ENCODE data around the gene AADAT. TPM values are rescaled to one million over a fixed set of nuclear protein-coding genes. Genes with fewer than 3 reads are reported as not detected.

AADAT gene
- total and polyA plus RNA-seq, 4 donors, result 3.8 to 16.1 (median 12.4) TPM

GRCh38 chr4:170138580-170139194 lies 48.9 kb upstream of the AADAT start:
- TF ChIP-seq ZBTB33 (IDR thresholded peaks at IDR 0.05) (no peak), MAX (IDR thresholded peaks at IDR 0.05) (no peak), JUND (IDR thresholded peaks at IDR 0.05) (no peak), RAD21 (IDR thresholded peaks at IDR 0.05) (peak; percentile 82 to 91), FOXA1 (IDR thresholded peaks at IDR 0.05) (no peak), ATF3 (IDR thresholded peaks at IDR 0.05) (no peak), RXRA (IDR thresholded peaks at IDR 0.05) (no peak), CTCF (IDR thresholded peaks at IDR 0.05; ENCODE audit: low read depth, low read length, missing input control) (peak; percentile 71)
- 7% methylated on average over 15 of the region's 15 CpGs for WGBS
- H3K27ac ChIP-seq (ENCODE audit: low read depth in 1 of 2, low read length in 2 of 2), result no peak overlapping the region

GRCh38 chr4:170137927-170138326 lies 48.2 kb upstream of the AADAT start:
- Histone ChIP-seq H3K4me3 (ENCODE audit: low read depth in 1 of 3, low read length in 3 of 3) (no peak overlapping the region), H3K9ac (ENCODE audit: low read depth in 1 of 2, low read length in 2 of 2) (no peak overlapping the region), H3K4me1 (ENCODE audit: control insufficient read depth in 4 of 4, insufficient read depth in 4 of 4, low read length in 3 of 4) (no peaks in the 10 kb centered on the region), H3K27me3 (ENCODE audit: control insufficient read depth in 4 of 4, insufficient read depth in 4 of 4, low read length in 3 of 4) (no peaks in the 10 kb centered on the region), H3K9me3 (ENCODE audit: control insufficient read depth in 4 of 4, low read length in 3 of 4) (peaks cover 0 to 10% (median 1%) of the 10 kb centered on the region in 4 donors), H3K36me3 (ENCODE audit: control insufficient read depth in 4 of 4, insufficient read depth in 3 of 4, low read depth in 1 of 4, low read length in 3 of 4) (no peaks in the 10 kb centered on the region), H3K27ac (ENCODE audit: low read depth in 1 of 2, low read length in 2 of 2) (no peak overlapping the region)
- no peak for DNase-seq (ENCODE audit: low spot score)
- 64% methylated on average over 3 of the region's 3 CpGs for WGBS
- TF ChIP-seq HNF4A (conservative IDR thresholded peaks at IDR 0.05) (no peak), MAX (IDR thresholded peaks at IDR 0.05) (no peak), TAF1 (conservative IDR thresholded peaks at IDR 0.05) (no peak), YY1 (IDR thresholded peaks at IDR 0.05) (no peak), ZBTB33 (IDR thresholded peaks at IDR 0.05) (no peak), EGR1 (IDR thresholded peaks at IDR 0.05; ENCODE audit: low read depth in 2 of 2) (no peak), JUND (IDR thresholded peaks at IDR 0.05) (no peak), ATF3 (IDR thresholded peaks at IDR 0.05) (no peak), FOXA1 (IDR thresholded peaks at IDR 0.05) (no peak), REST (IDR thresholded peaks at IDR 0.05) (no peak), RAD21 (IDR thresholded peaks at IDR 0.05) (no peak), CTCF (IDR thresholded peaks at IDR 0.05; ENCODE audit: low read depth, low read length, missing input control) (no peak), RXRA (IDR thresholded peaks at IDR 0.05) (no peak)

More at GRCh38 chr4:170138580-170139194, 48.9 kb upstream of the AADAT start:
- Histone ChIP-seq H3K4me1 (ENCODE audit: control insufficient read depth in 4 of 4, insufficient read depth in 4 of 4, low read length in 3 of 4) (no peaks in the 10 kb centered on the region), H3K27me3 (ENCODE audit: control insufficient read depth in 4 of 4, insufficient read depth in 4 of 4, low read length in 3 of 4) (no peaks in the 10 kb centered on the region), H3K9me3 (ENCODE audit: control insufficient read depth in 4 of 4, low read length in 3 of 4) (peaks cover 0 to 5% (median 0%) of the 10 kb centered on the region in 4 donors), H3K4me3 (ENCODE audit: low read depth in 1 of 3, low read length in 3 of 3) (no peak overlapping the region), H3K9ac (ENCODE audit: low read depth in 1 of 2, low read length in 2 of 2) (no peak overlapping the region), H3K36me3 (ENCODE audit: control insufficient read depth in 4 of 4, insufficient read depth in 3 of 4, low read depth in 1 of 4, low read length in 3 of 4) (no peaks in the 10 kb centered on the region)
- peak; percentile 77 for DNase-seq (ENCODE audit: low spot score)

All from liver (tissue), 9 donors.